Measurements from ENCODE around the gene GALNT16.

The GALNT16 gene

DNA sequence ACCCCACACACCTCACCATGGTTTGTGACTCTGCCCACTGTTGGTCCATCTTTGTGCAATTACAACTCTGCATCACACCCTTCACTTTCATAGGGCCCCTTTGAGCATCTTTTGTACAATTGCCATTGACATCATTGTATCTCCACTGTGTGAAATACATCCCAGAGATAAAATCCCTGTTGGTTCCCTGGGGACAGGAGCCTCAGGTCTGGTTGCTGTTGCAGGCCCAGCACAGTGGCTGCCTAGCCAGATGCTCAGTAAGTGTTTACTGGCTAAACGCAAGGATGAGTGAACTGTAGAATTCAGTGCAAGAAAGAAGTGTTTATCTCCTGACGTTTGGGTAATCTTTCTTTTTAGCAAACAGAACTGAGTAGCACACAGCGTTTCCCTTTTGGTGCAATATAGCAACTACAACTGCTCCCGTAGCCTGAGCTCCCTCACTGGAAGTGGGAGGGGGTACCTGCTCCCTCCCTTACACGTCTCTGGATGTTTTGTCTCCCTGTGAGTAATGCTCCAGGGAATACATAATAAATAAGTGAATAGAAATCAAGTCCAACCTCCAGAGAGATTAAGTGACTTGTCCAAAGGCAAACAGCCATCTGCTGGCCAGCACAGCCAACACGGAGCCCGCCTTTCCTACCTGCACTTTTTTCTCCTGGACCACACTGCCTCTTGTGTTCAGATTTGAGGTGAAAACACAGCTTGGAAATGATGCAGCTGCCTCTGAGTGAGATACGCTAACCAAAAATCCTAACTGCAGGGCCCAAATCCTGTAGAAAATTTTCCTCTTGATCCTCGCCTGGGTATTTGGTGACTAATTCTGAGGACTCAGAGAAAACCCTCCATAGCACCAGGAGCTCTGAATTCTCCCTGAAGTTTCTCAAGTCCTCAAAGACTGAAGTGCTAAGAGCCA lies 27.4 kb downstream of the GALNT16 start:
- Histone ChIP-seq H3F3A (ENCODE audit: insufficient read depth, low read length) (no peaks in the 10 kb centered on the region), H3K4me2 (ENCODE audit: low read depth, low read length) (no peak overlapping the region), H3K9ac (ENCODE audit: low read length) (no peak overlapping the region), H3K36me3 (replicated peaks; ENCODE audit: insufficient read depth, low read length) (no peaks in the 10 kb centered on the region), H4K20me1 (ENCODE audit: insufficient read depth, low read length) (no peaks in the 10 kb centered on the region), H2AFZ (ENCODE audit: low read length) (no peak overlapping the region), H3K4me3 (ENCODE audit: low read length) (no peak overlapping the region), H3K79me2 (ENCODE audit: low read length) (no peaks in the 10 kb centered on the region), H3K9me3 (replicated peaks; ENCODE audit: insufficient read depth, low read length) (no peaks in the 10 kb centered on the region), H3K9me2 (replicated peaks; ENCODE audit: insufficient read depth, low read length) (no peaks in the 10 kb centered on the region), H3K27me3 (replicated peaks; ENCODE audit: insufficient read depth, low read length) (no peaks in the 10 kb centered on the region), H3K4me1 (ENCODE audit: low read length) (no peaks in the 10 kb centered on the region), H3K27ac (ENCODE audit: low read length) (no peak overlapping the region)
- DNase-seq = no peak
- TF ChIP-seq EZH2phosphoT487 (IDR thresholded peaks at IDR 0.05; ENCODE audit: low read length) = no peak
- no peak for TF ChIP-seq EZH2 (optimal IDR thresholded peaks at IDR 0.05; ENCODE audit: low read depth, low read length)
- TF ChIP-seq, protein P1, sequence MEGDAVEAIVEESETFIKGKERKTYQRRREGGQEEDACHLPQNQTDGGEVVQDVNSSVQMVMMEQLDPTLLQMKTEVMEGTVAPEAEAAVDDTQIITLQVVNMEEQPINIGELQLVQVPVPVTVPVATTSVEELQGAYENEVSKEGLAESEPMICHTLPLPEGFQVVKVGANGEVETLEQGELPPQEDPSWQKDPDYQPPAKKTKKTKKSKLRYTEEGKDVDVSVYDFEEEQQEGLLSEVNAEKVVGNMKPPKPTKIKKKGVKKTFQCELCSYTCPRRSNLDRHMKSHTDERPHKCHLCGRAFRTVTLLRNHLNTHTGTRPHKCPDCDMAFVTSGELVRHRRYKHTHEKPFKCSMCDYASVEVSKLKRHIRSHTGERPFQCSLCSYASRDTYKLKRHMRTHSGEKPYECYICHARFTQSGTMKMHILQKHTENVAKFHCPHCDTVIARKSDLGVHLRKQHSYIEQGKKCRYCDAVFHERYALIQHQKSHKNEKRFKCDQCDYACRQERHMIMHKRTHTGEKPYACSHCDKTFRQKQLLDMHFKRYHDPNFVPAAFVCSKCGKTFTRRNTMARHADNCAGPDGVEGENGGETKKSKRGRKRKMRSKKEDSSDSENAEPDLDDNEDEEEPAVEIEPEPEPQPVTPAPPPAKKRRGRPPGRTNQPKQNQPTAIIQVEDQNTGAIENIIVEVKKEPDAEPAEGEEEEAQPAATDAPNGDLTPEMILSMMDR (IDR thresholded peaks at IDR 0.05; ENCODE audit: low read length) = no peak

DNA sequence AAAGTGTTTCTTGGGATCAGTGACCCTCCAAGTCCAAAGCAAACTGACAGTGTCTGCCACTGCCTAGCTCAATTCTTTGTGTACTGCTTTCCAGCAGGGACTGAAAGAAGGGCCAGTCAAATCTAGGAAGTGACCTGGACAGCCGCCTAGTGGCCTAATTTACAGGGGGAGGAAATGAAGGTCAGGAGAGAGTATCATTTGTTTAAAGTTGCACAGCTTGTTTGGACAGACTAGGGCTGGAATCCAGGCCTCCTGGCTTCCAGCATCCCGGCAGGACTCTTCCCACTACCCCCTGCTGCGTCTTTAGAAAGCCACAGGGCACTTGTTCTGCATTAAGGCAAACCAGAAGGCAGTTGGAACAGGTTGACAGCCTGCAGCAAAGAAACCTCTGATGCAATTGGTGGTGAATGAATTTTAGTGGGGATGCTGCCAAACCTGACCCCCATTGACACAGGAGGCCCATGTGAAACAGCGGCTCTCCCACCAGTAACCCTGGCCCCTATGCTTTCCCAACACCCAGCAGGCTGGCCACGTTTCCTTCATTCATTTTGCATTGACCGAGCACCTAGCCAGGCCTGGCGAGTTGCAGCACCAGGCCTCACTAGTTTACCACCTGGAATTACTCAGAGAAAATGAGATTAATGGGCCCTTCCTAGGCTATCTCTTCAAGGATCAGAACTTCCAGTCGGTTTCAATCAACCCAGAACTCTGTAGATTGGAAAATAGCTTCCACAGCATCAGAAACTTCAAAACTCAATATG lies 28.2 kb downstream of the GALNT16 start:
- H3F3A ChIP-seq (ENCODE audit: insufficient read depth, low read length) = no peaks in the 10 kb centered on the region
- no peaks in the 10 kb centered on the region for H4K20me1 ChIP-seq (ENCODE audit: insufficient read depth, low read length)
- no peak overlapping the region for H3K4me2 ChIP-seq (ENCODE audit: low read depth, low read length)
- no peak overlapping the region for H3K9ac ChIP-seq (ENCODE audit: low read length)
- H3K9me3 ChIP-seq (replicated peaks; ENCODE audit: insufficient read depth, low read length) = no peaks in the 10 kb centered on the region
- H3K27me3 ChIP-seq (replicated peaks; ENCODE audit: insufficient read depth, low read length) = no peaks in the 10 kb centered on the region
- DNase-seq = no peak
- no peak overlapping the region for H3K27ac ChIP-seq (ENCODE audit: low read length)
- no peaks in the 10 kb centered on the region for H3K4me1 ChIP-seq (ENCODE audit: low read length)
- no peak overlapping the region for H2AFZ ChIP-seq (ENCODE audit: low read length)
- TF ChIP-seq EZH2phosphoT487 (IDR thresholded peaks at IDR 0.05; ENCODE audit: low read length) (no peak), EZH2 (optimal IDR thresholded peaks at IDR 0.05; ENCODE audit: low read depth, low read length) (no peak)
- TF ChIP-seq, protein P1 (IDR thresholded peaks at IDR 0.05; ENCODE audit: low read length) = no peak
- H3K4me3 ChIP-seq (ENCODE audit: low read length) = no peak overlapping the region
- no peaks in the 10 kb centered on the region for H3K36me3 ChIP-seq (replicated peaks; ENCODE audit: insufficient read depth, low read length)
- no peaks in the 10 kb centered on the region for H3K79me2 ChIP-seq (ENCODE audit: low read length)
- H3K9me2 ChIP-seq (replicated peaks; ENCODE audit: insufficient read depth, low read length) = no peaks in the 10 kb centered on the region

DNA sequence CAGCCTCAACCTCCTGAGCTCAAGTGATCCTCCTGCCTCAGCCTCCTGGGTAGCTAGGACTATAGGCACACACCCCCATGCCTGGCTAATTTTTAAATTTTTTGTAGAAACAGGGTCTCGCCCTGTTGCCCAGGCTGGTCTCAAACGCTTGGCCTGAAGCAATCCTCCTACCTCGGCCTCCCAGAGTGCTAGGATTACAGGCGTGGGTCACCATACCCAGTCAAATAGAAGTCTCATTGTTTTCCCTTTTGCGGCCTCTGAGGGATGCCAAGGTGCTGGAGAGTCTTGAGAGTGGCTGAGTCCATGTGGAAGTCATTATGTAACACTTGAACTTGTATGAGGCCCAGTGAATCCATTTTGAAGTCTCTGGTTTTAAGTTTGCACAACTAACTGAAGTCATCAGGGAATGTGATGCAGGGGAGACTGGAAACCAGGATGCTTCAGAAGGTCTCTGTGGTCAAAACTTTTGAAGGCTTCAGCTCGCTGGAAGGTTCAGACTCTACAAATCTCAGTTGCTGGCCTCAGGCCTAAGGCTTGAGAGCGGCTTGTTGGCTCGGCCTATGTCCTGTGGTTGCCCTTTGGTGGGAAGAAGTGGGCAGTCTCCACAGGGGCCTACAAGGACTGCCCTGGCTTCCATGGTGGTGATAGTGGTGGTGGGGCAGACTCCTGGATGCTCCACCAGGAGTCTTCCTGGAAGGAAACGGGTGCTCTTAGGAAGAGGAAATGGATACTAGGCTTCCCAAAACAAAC lies 29.2 kb downstream of the GALNT16 start:
- H4K20me1 ChIP-seq (ENCODE audit: insufficient read depth, low read length) = no peaks in the 10 kb centered on the region
- TF ChIP-seq, protein P1 (IDR thresholded peaks at IDR 0.05; ENCODE audit: low read length) = no peak
- no peak for TF ChIP-seq EZH2phosphoT487 (IDR thresholded peaks at IDR 0.05; ENCODE audit: low read length)
- no peak for TF ChIP-seq EZH2 (optimal IDR thresholded peaks at IDR 0.05; ENCODE audit: low read depth, low read length)
- no peak overlapping the region for H3K4me2 ChIP-seq (ENCODE audit: low read depth, low read length)
- H3K36me3 ChIP-seq (replicated peaks; ENCODE audit: insufficient read depth, low read length) = no peaks in the 10 kb centered on the region
- H3K27me3 ChIP-seq (replicated peaks; ENCODE audit: insufficient read depth, low read length) = no peaks in the 10 kb centered on the region
- H3K4me3 ChIP-seq (ENCODE audit: low read length) = no peak overlapping the region
- no peaks in the 10 kb centered on the region for H3K9me3 ChIP-seq (replicated peaks; ENCODE audit: insufficient read depth, low read length)
- H3K9ac ChIP-seq (ENCODE audit: low read length) = no peak overlapping the region
- no peak for DNase-seq
- H3K27ac ChIP-seq (ENCODE audit: low read length) = no peak overlapping the region
- H3F3A ChIP-seq (ENCODE audit: insufficient read depth, low read length) = no peaks in the 10 kb centered on the region
- no peaks in the 10 kb centered on the region for H3K4me1 ChIP-seq (ENCODE audit: low read length)
- H3K79me2 ChIP-seq (ENCODE audit: low read length) = no peaks in the 10 kb centered on the region
- no peaks in the 10 kb centered on the region for H3K9me2 ChIP-seq (replicated peaks; ENCODE audit: insufficient read depth, low read length)
- no peak overlapping the region for H2AFZ ChIP-seq (ENCODE audit: low read length)

All from MM.1S (cell line).